ENCODE data around the gene PRM2.

The PRM2 gene

GRCh38 chr16:11241480-11242204 lies 34.6 kb downstream of the PRM2 start:
- H3K27ac ChIP-seq, result no peak overlapping the region
- TF ChIP-seq CTCF (conservative IDR thresholded peaks at IDR 0.05), result no peak
- no peak for TF ChIP-seq ZFX (IDR thresholded peaks at IDR 0.05)

- no peak overlapping the region for H3K27ac ChIP-seq
- no peak for TF ChIP-seq ZFX (IDR thresholded peaks at IDR 0.05)
- TF ChIP-seq CTCF (conservative IDR thresholded peaks at IDR 0.05), result no peak
These were observed 35.4 kb downstream of the PRM2 start for GRCh38 chr16:11240636-11241473.

- no peak overlapping the region for H3K27ac ChIP-seq
- TF ChIP-seq ZFX (IDR thresholded peaks at IDR 0.05) (no peak), CTCF (conservative IDR thresholded peaks at IDR 0.05) (no peak)
These were observed 36.3 kb downstream of the PRM2 start for GRCh38 chr16:11239644-11240632.

GRCh38 chr16:11238272-11239202 lies 37.7 kb downstream of the PRM2 start:
- no peak for TF ChIP-seq ZFX (IDR thresholded peaks at IDR 0.05)
- TF ChIP-seq CTCF (conservative IDR thresholded peaks at IDR 0.05), result no peak
- no peak overlapping the region for H3K27ac ChIP-seq

- no peak overlapping the region for H3K27ac ChIP-seq
- no peak for TF ChIP-seq CTCF (conservative IDR thresholded peaks at IDR 0.05)
- TF ChIP-seq ZFX (IDR thresholded peaks at IDR 0.05), result no peak
These were observed 39.6 kb downstream of the PRM2 start for GRCh38 chr16:11236461-11237254.

GRCh38 chr16:11235703-11235991 lies 40.6 kb downstream of the PRM2 start:
- H3K27ac ChIP-seq, result no peak overlapping the region
- TF ChIP-seq CTCF (conservative IDR thresholded peaks at IDR 0.05) (no peak), ZFX (IDR thresholded peaks at IDR 0.05) (no peak)
